T-helper 22 cell (primary cell): ENCODE results near the gene KIF20B.

Source experiments
- DNase-seq: peaks from one replicate; pipeline ENCODE4 v3.0.0-alpha.2; 2020; ENCODE audit warnings: low read depth

The KIF20B gene

GRCh38 chr10:89701242-89702120, at the start of gene KIF20B:
Gene KIF20B, plus strand, starts transcription at chr10:89701590. Its CDS starts 3,705 bp downstream, at chr10:89705295.
- DNase-seq = peak; percentile 93

- DNase-seq = no peak
Measured at GRCh38 chr10:89651916-89652573, 49.3 kb upstream of the KIF20B start.

GRCh38 chr10:89652806-89653370, 48.5 kb upstream of the KIF20B start:
- no peak for DNase-seq

GRCh38 chr10:89653410-89653869, 48.0 kb upstream of the KIF20B start:
- no peak for DNase-seq

GRCh38 chr10:89655722-89656121, 45.7 kb upstream of the KIF20B start:
- no peak for DNase-seq

- DNase-seq = no peak
Measured at GRCh38 chr10:89657302-89657701, 44.1 kb upstream of the KIF20B start.

- DNase-seq = no peak
Measured at GRCh38 chr10:89659143-89660131, 42.0 kb upstream of the KIF20B start.

GRCh38 chr10:89662596-89662995, 38.8 kb upstream of the KIF20B start:
- no peak for DNase-seq

- DNase-seq = no peak
Measured at GRCh38 chr10:89663144-89663543, 38.2 kb upstream of the KIF20B start.

GRCh38 chr10:89664203-89664602, 37.2 kb upstream of the KIF20B start:
- DNase-seq = no peak

- no peak for DNase-seq
Measured at GRCh38 chr10:89665302-89665701, 36.1 kb upstream of the KIF20B start.

- DNase-seq = no peak
Measured at GRCh38 chr10:89666138-89666537, 35.3 kb upstream of the KIF20B start.

- no peak for DNase-seq
Measured at GRCh38 chr10:89668386-89669071, 32.9 kb upstream of the KIF20B start.

- DNase-seq = no peak
Measured at GRCh38 chr10:89669985-89670384, 31.4 kb upstream of the KIF20B start.

GRCh38 chr10:89670926-89671325, 30.5 kb upstream of the KIF20B start:
- no peak for DNase-seq

GRCh38 chr10:89677341-89677740, 24.0 kb upstream of the KIF20B start:
- DNase-seq = no peak

GRCh38 chr10:89679986-89680385, 21.4 kb upstream of the KIF20B start:
- no peak for DNase-seq

GRCh38 chr10:89683883-89684282, 17.5 kb upstream of the KIF20B start:
- no peak for DNase-seq

- DNase-seq = no peak
Measured at GRCh38 chr10:89684604-89685003, 16.8 kb upstream of the KIF20B start.

GRCh38 chr10:89685936-89686335, 15.5 kb upstream of the KIF20B start:
- no peak for DNase-seq

GRCh38 chr10:89690027-89690426, 11.4 kb upstream of the KIF20B start:
- no peak for DNase-seq
